Immature natural killer cell (primary cell): ENCODE measurements around the gene MYO6. TPM values are rescaled to one million over a fixed set of nuclear protein-coding genes. Genes with fewer than 3 reads are reported as not detected.

ENCODE experiments used
- DNase-seq, 3 donors: peaks; one replicate each; pipeline ENCODE4 v3.0.0; 2022; ENCODE audit warnings: mixed read lengths in 1 of 3
- H3K27ac Mint-ChIP-seq, 6 donors: one replicate each; pipeline ENCODE4 v1.8.0; 2020; ENCODE audit warnings: mixed read lengths in 6 of 6, mild to moderate bottlenecking in 5 of 6, inconsistent platforms in 4 of 6, moderate library complexity in 3 of 6
- H3K27me3 Mint-ChIP-seq, 3 donors: one replicate each; pipeline ENCODE4 v1.8.0; 2020 to 2021; ENCODE audit warnings: low read depth in 3 of 3, mild to moderate bottlenecking in 3 of 3, mixed read lengths in 3 of 3, moderate library complexity in 3 of 3, inconsistent platforms in 1 of 3
- H3K36me3 Mint-ChIP-seq, 3 donors: one replicate each; pipeline ENCODE4 v1.8.0; 2020; ENCODE audit warnings: mixed read lengths in 3 of 3, inconsistent platforms in 2 of 3, mild to moderate bottlenecking in 2 of 3
- H3K4me1 Mint-ChIP-seq, 2 donors: one replicate each; pipeline ENCODE4 v1.8.0; 2020; ENCODE audit warnings: inconsistent platforms in 2 of 2, mild to moderate bottlenecking in 2 of 2, mixed read lengths in 2 of 2, moderate library complexity in 1 of 2
- H3K4me3 Mint-ChIP-seq, 5 donors: one replicate each; pipeline ENCODE4 v1.8.0; 2020; ENCODE audit warnings: mild to moderate bottlenecking in 5 of 5, mixed read lengths in 5 of 5, inconsistent platforms in 3 of 5, moderate library complexity in 3 of 5
- H3K9me3 Mint-ChIP-seq, 6 donors: one replicate each; pipeline ENCODE4 v1.8.0; 2020; ENCODE audit warnings: mild to moderate bottlenecking in 6 of 6, mixed read lengths in 6 of 6, inconsistent platforms in 4 of 6, moderate library complexity in 3 of 6
- polyA plus RNA-seq, 3 donors: library from polyadenylated mRNA; unstranded; fragments of 300-500 nt; fragmentation: Illumina TruSeq; gene quantifications; one replicate each; pipeline ENCODE4 v1.2.3, GENCODE V29; 2021

The MYO6 gene
- polyA plus RNA-seq, 3 donors from 2014 or later = 0.75 to 5.6 (median 4.7) TPM

DNA sequence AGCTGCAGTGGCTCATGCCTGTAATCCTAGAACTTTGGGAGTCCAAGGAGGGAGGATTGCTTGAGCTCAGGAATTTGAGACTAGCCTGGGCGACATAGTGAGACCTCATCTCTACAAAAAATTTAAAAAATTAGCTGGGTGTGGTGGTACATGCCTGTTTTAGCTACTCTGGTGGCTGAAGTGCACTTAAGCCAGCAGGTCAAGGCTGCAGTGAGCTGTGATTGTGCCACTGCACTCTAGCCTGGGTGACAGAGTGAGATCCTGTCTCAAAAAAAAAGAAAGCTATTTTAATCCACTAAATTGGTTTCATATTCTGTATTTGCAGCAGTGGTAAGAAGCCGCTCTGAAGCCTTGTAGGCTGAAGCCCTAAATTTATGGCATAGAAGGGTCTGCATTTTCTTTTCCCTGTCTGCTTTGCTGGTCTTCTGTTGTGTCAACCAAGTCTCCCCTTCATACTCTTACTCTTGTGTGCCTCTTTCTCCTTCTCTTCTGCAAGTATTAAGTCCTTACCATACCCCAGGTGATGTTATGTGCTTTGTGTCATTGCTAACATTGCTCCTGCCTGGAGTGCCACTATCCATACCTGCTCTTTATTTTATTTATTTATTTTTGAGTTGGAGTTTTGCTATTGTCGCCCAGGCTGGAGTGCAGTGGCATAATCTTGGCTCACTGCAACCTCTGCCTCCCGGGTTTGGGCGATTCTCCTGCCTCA lies 70.9 kb downstream of the MYO6 start:
- no peaks in the 10 kb centered on the region for H3K9me3 Mint-ChIP-seq
- no peak overlapping the region for H3K4me3 Mint-ChIP-seq
- DNase-seq = no peak
- H3K4me1 Mint-ChIP-seq = peaks cover 8 to 10% of the 10 kb centered on the region in 2 donors
- peak overlapping the region in 1 of 6 donors; percentile 74 for H3K27ac Mint-ChIP-seq
- H3K36me3 Mint-ChIP-seq = no peaks in the 10 kb centered on the region
- H3K27me3 Mint-ChIP-seq = no peaks in the 10 kb centered on the region

DNA sequence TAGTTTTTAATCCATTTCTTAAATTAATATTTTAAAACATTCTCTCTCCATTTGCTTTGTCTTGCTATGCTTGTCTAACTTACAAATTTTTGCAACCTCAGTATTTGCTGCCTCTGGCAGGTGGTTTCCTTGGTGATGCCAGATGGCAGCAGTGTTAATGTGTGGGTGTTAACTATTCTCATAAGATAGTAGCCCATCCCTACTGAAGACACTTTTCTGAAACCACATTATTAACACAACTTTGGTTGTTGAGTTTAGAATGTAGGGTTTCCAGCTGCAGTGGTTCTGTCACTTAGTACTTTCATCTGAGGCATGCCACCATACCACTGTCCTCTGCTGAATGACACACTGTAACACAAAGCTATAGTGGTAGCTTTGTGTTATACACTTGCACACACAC lies 75.1 kb downstream of the MYO6 start:
- Mint-ChIP-seq H3K27ac (peak overlapping the region in 1 of 6 donors; percentile 37), H3K4me3 (peak overlapping the region in 2 of 5 donors; percentile 23 to 30), H3K9me3 (no peaks in the 10 kb centered on the region), H3K36me3 (no peaks in the 10 kb centered on the region), H3K4me1 (peaks cover 8 to 10% of the 10 kb centered on the region in 2 donors), H3K27me3 (peaks cover 0 to 2% (median 0%) of the 10 kb centered on the region in 3 donors)
- DNase-seq = peak in 2 of 3 donors; percentile 20 to 61

- Mint-ChIP-seq H3K36me3 (peaks cover 0 to 8% (median 0%) of the 10 kb centered on the region in 3 donors), H3K4me1 (peaks cover 8 to 10% of the 10 kb centered on the region in 2 donors), H3K9me3 (no peaks in the 10 kb centered on the region), H3K4me3 (no peak overlapping the region), H3K27ac (no peak overlapping the region), H3K27me3 (peaks cover 0 to 2% (median 0%) of the 10 kb centered on the region in 3 donors)
- no peak for DNase-seq
Observed at GRCh38 chr6:75827163-75827562, 78.1 kb downstream of the MYO6 start.

DNA sequence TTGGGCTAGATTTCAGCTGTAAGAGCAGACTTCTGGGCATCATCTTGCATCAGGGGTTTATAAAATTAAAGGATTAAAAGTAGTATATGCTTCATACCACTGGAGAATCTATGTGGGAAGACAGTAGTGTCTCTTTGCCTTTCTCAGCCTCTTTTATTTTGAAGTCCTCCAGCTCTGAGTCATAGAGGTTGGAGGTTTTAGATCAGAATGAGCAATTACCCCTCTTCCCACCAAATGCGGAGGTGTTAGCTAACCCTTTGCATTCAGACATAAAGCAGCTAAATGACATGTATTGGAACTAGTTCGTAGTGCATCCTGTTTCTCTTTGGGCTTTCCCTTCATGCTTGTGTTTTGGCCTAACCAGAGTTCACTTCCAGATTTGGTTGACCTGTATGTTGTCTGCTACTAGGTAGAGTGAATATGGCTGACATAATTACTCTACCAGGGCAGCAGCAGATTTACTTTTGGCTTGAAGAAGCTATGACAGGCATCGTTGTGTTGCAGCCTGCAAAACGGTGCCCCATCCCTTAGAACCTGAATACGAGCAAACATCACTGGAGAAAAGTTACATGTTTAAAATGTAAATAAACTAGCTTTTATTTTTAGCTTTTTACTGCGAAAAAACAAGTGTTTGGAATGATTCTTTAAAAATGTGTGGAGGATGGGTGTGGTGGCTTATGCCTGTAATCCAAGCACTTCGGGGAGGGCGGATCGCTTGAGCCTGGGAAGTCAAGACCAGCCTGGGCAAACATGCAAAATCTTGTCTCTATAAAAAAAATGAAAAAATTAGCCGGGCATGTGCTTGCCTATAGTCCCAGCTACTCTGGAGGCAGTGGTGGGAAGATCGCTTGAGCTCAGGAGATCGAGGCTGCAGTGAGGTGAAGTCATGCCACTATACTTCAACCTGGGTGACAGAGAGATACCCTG lies 82.2 kb downstream of the MYO6 start:
- peaks cover 0 to 4% (median 0%) of the 10 kb centered on the region in 6 donors for H3K9me3 Mint-ChIP-seq
- H3K4me1 Mint-ChIP-seq = no peaks in the 10 kb centered on the region
- peak in 1 of 3 donors; percentile 34 for DNase-seq
- H3K27me3 Mint-ChIP-seq = peaks cover 0 to 2% (median 0%) of the 10 kb centered on the region in 3 donors
- H3K4me3 Mint-ChIP-seq = peak overlapping the region in 1 of 5 donors; percentile 51
- peak overlapping the region in 1 of 6 donors; percentile 70 for H3K27ac Mint-ChIP-seq
- H3K36me3 Mint-ChIP-seq = peaks cover 7 to 19% (median 12%) of the 10 kb centered on the region in 3 donors

DNA sequence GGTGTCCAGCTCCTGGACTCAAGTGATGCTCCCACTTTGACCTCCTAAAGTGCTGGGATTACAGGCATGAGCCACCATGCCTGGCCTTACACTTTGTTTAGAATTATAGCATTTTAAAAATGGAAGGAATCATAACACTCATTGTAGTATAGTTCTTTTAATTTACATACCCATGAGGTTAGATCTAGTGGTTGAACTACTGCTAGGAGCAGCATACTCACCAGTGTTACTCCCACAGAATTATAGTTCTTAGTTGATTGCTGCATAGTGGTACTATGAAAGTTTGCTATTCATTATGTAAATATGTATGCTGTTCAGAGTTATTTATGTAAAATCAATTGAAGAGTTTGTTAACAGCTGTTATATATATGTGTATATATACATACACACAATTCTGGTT lies 85.4 kb downstream of the MYO6 start:
- H3K4me1 Mint-ChIP-seq = no peaks in the 10 kb centered on the region
- no peak overlapping the region for H3K4me3 Mint-ChIP-seq
- peaks cover 7 to 24% (median 15%) of the 10 kb centered on the region in 3 donors for H3K36me3 Mint-ChIP-seq
- no peaks in the 10 kb centered on the region for H3K27me3 Mint-ChIP-seq
- peaks cover 0 to 4% (median 0%) of the 10 kb centered on the region in 6 donors for H3K9me3 Mint-ChIP-seq
- H3K27ac Mint-ChIP-seq = no peak overlapping the region
- DNase-seq = no peak

GRCh38 chr6:75842191-75842590 lies 93.2 kb downstream of the MYO6 start:
- peaks cover 12 to 20% (median 13%) of the 10 kb centered on the region in 3 donors for H3K36me3 Mint-ChIP-seq
- no peaks in the 10 kb centered on the region for H3K9me3 Mint-ChIP-seq
- H3K27me3 Mint-ChIP-seq = peaks cover 0 to under 1% (median 0%) of the 10 kb centered on the region in 3 donors
- no peak overlapping the region for H3K27ac Mint-ChIP-seq
- no peaks in the 10 kb centered on the region for H3K4me1 Mint-ChIP-seq
- no peak for DNase-seq
- H3K4me3 Mint-ChIP-seq = no peak overlapping the region

DNA sequence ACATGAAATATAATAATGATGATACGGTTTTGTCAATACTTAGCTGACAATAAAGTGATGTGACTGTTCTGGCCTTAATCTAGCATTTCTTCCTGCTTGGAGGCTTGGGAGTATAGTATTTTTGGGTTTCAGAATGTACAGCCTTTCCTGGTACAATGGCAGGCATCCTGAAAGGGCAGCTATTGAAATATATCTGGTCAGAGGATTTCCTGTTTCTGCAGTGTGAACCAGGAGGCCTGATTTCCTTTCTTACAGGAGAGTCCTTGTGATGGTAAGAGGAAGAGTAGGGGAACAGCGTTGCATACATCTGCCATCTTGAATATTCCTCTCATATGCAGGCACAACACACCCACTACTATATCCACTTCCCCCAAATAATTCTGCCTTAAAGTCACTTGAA lies 93.7 kb downstream of the MYO6 start:
- Mint-ChIP-seq H3K27me3 (peaks cover 0 to 3% (median 0%) of the 10 kb centered on the region in 3 donors), H3K36me3 (peaks cover 12 to 20% (median 13%) of the 10 kb centered on the region in 3 donors), H3K27ac (no peak overlapping the region), H3K9me3 (no peaks in the 10 kb centered on the region), H3K4me3 (no peak overlapping the region), H3K4me1 (no peaks in the 10 kb centered on the region)
- DNase-seq = no peak

- no peaks in the 10 kb centered on the region for H3K9me3 Mint-ChIP-seq
- peaks cover 0 to 3% (median 0%) of the 10 kb centered on the region in 3 donors for H3K27me3 Mint-ChIP-seq
- DNase-seq = no peak
- H3K27ac Mint-ChIP-seq = no peak overlapping the region
- peaks cover 12 to 17% (median 13%) of the 10 kb centered on the region in 3 donors for H3K36me3 Mint-ChIP-seq
- no peaks in the 10 kb centered on the region for H3K4me1 Mint-ChIP-seq
- no peak overlapping the region for H3K4me3 Mint-ChIP-seq
Observed at GRCh38 chr6:75843396-75843795, 94.4 kb downstream of the MYO6 start.

DNA sequence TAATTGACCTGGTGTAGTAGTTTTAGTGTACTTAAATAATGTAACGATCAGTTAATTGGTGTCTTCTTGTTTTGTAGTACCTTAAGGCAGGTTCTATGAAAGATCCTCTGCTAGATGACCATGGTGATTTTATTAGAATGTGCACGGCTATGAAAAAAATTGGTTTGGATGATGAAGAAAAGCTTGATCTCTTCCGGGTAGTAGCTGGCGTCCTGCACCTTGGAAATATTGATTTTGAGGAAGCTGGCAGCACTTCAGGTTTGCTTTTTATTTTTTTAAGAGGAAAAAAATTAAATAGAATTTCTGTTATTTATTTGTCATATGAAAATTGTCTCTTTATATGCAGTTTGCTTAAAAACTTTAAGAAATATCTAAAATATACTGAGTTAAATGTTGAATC lies 99.2 kb downstream of the MYO6 start:
- H3K27ac Mint-ChIP-seq = no peak overlapping the region
- no peak overlapping the region for H3K4me3 Mint-ChIP-seq
- H3K9me3 Mint-ChIP-seq = no peaks in the 10 kb centered on the region
- H3K27me3 Mint-ChIP-seq = peaks cover 0 to 3% (median 0%) of the 10 kb centered on the region in 3 donors
- peaks cover 0 to 11% (median 3%) of the 10 kb centered on the region in 3 donors for H3K36me3 Mint-ChIP-seq
- H3K4me1 Mint-ChIP-seq = no peaks in the 10 kb centered on the region
- no peak for DNase-seq

GRCh38 chr6:75849329-75850025 lies 100.4 kb downstream of the MYO6 start:
- Mint-ChIP-seq H3K4me1 (no peaks in the 10 kb centered on the region), H3K9me3 (peaks cover 0 to under 1% (median 0%) of the 10 kb centered on the region in 6 donors), H3K27me3 (peaks cover 0 to 3% (median 0%) of the 10 kb centered on the region in 3 donors), H3K27ac (no peak overlapping the region), H3K4me3 (no peak overlapping the region), H3K36me3 (peaks cover 0 to 11% (median 3%) of the 10 kb centered on the region in 3 donors)
- no peak for DNase-seq

DNA sequence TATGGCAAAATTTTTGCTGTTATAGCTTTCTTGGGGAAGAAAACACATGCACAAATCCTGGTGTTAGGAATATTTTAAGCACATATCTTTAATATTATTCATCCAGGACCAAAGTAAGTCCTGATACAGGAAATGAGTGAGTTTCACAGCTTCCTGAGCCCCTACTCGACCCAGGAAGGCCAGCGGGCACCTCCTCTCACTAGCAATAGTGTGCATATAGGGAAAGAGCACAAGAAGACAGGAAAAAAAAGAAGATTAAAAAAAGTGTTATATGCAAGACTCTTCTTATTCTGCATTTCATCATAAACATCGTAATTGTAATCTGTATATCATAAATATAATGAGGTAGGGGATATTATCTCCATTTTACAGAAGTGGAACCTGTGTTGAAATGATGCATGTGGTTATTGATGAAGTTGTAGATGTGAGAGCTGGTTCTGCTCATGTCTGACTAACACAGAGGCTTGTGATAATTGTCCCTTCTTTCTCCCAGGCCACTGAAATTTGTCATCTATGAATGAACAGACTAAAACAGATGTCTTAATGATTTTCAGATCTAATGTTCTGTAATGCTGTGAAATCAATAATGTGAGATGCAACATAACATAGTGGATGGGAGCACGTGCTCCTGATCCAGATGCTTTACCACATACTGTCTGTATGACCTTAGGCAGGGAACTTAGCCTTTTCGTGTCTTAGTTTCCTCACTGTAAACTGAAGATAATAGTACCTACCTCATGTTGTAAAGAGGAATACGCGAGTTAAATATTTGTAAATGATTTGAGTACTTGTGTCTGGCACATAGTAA lies 101.2 kb downstream of the MYO6 start:
- Mint-ChIP-seq H3K9me3 (peaks cover 0 to 2% (median 0%) of the 10 kb centered on the region in 6 donors), H3K4me3 (no peak overlapping the region), H3K27ac (no peak overlapping the region)

GRCh38 chr6:75852721-75853120 lies 103.7 kb downstream of the MYO6 start:
- Mint-ChIP-seq H3K27me3 (no peaks in the 10 kb centered on the region), H3K4me3 (no peak overlapping the region), H3K27ac (no peak overlapping the region), H3K9me3 (peaks cover 0 to 2% (median 0%) of the 10 kb centered on the region in 6 donors), H3K4me1 (no peaks in the 10 kb centered on the region), H3K36me3 (peaks cover 0 to 11% (median 9%) of the 10 kb centered on the region in 3 donors)
- no peak for DNase-seq

More for the DNA sequence above, 101.2 kb downstream of the MYO6 start:
- H3K36me3 Mint-ChIP-seq = peaks cover 0 to 10% (median 3%) of the 10 kb centered on the region in 3 donors
- H3K27me3 Mint-ChIP-seq = peaks cover 0 to 3% (median 0%) of the 10 kb centered on the region in 3 donors
- H3K4me1 Mint-ChIP-seq = no peaks in the 10 kb centered on the region
- DNase-seq = no peak
